Esophagus muscularis mucosa (tissue), 4 donors: Measurements from ENCODE around the gene C2CD4D. TPM values are rescaled to one million over a fixed set of nuclear protein-coding genes. Genes with fewer than 3 reads are reported as not detected.

Source experiments
- DNase-seq: peaks from one replicate; pipeline ENCODE4 v3.0.0-alpha.2; 2017; ENCODE audit errors: extremely low spot score
- H3K27ac ChIP-seq, 4 donors: fragments of 200-600 bp; sonication (generic); replicated peaks in 1 of 4; 1 replicate in 3 of 4; 2 replicates in 1 of 4; pipeline ENCODE4 v1.5.1; 2016 to 2019; ENCODE audit warnings: mild to moderate bottlenecking in 1 of 4
- H3K27me3 ChIP-seq, 4 donors: fragments of 200-600 bp; sonication (generic); one replicate each; pipeline versions ENCODE4 v1.5.1 to v1.6.0; 2016 to 2019
- H3K36me3 ChIP-seq, 4 donors: fragments of 200-600 bp; sonication (generic); one replicate each; pipeline ENCODE4 v1.5.1; 2016 to 2019
- H3K4me1 ChIP-seq, 4 donors: fragments of 200-600 bp; sonication (generic); one replicate each; pipeline ENCODE4 v1.5.1; 2016 to 2019
- H3K4me3 ChIP-seq, 4 donors: fragments of 200-600 bp; sonication (generic); 1 replicate in 2 of 4; 2 replicates in 2 of 4; pipeline ENCODE4 v1.5.1; 2016 to 2019; ENCODE audit warnings: mild to moderate bottlenecking in 4 of 4, moderate library complexity in 1 of 4
- H3K9me3 ChIP-seq, 4 donors: fragments of 200-600 bp; sonication (generic); 1 replicate in 3 of 4; 2 replicates in 1 of 4; pipeline ENCODE4 v1.5.1; 2016 to 2019
- CTCF ChIP-seq, 3 experiments: fragments of 200-600 bp in 2 of 3; fragments of 450-650 bp in 1 of 3; sonication (generic) in 2 of 3; IDR thresholded peaks; one replicate each; pipeline ENCODE4 v1.5.1; 2017 to 2019; ENCODE audit warnings: antibody characterized with exemption in 3 of 3, mild to moderate bottlenecking in 2 of 3, moderate library complexity in 1 of 3
- EP300 ChIP-seq: sonication (generic); formaldehyde crosslinking; IDR thresholded peaks from one replicate; pipeline ENCODE4 v1.6.1; 2017; ENCODE audit warnings: antibody characterized with exemption
- POLR2A ChIP-seq: fragments of 450-650 bp; IDR thresholded peaks from one replicate; pipeline ENCODE4 v1.6.1; 2017; ENCODE audit warnings: antibody characterized with exemption, moderate library complexity, mild to moderate bottlenecking, low read depth
- POLR2AphosphoS5 ChIP-seq, 2 donors: sonication (generic); formaldehyde crosslinking; IDR thresholded peaks; one replicate each; pipeline ENCODE4 v1.6.1; 2017; ENCODE audit warnings: antibody characterized with exemption in 2 of 2
- WGBS: methylation state at CpG from one replicate; pipeline ENCODE4 v1.1.5; 2018; 5-methylcytosine and 5-hydroxymethylcytosine counted together
- intact Hi-C: fragments of 100-400 bp; cut with DNase I; formaldehyde crosslinking; loops from one replicate; pipeline ENCODE4 v1.15.1; 2023
- total RNA-seq, 4 donors: library from RNA; depleted of rRNA; stranded (reverse); fragments of >200 nt; gene quantifications; one replicate each; pipeline versions ENCODE4 v1.1.0 to v1.2.1, GENCODE V29; 2016

Gene C2CD4D
- total RNA-seq, 4 donors from 2014 or later, result not detected

- Histone ChIP-seq H3K4me1 (no peaks in the 10 kb centered on the region), H3K27ac (no peak within 1 kb of the TSS), H3K9me3 (no peaks in the 10 kb centered on the region), H3K27me3 (peaks cover 0 to 56% (median 0%) of the 10 kb centered on the region in 4 donors), H3K36me3 (no peaks in the 10 kb centered on the region), H3K4me3 (no peak within 1 kb of the TSS)
- WGBS, result 45% methylated on average over 12 of the region's 12 CpGs
- TF ChIP-seq POLR2AphosphoS5 (IDR thresholded peaks at IDR 0.05), result no peak
- no peak for TF ChIP-seq EP300
- no peak for TF ChIP-seq CTCF (IDR thresholded peaks at IDR 0.05)
- TF ChIP-seq POLR2A, result no peak
- intact Hi-C loops, result no loop called here
- DNase-seq, result no peak
These were observed 34.4 kb downstream of the C2CD4D start, which contains the start of gene LINGO4 for GRCh38 chr1:151805066-151805820. LINGO4 (minus strand) TSS chr1:151805419; CDS start chr1:151802704, 2,715 bp downstream.

DNA sequence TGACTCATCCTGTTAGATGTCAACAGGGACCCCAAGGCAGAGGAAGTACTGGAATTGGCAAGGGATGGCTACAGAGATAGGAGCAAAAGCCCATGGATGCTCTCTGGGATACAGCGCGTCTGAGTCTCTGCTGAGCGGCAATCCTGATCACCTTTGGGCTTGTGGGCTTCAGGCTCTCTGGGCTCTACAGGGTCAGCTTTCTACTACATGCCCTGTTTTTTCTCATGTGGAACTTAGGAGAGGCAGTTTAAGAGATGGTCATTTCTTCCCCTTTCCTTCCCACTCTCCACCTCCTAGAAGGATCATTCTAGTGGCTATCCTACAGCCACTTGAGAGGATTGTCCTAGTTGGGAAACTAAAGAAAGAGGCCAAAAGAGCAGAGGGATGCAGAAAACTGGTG, 35.7 kb downstream of the C2CD4D start:
- H3K4me1 ChIP-seq, result no peaks in the 10 kb centered on the region
- no peaks in the 10 kb centered on the region for H3K9me3 ChIP-seq
- TF ChIP-seq POLR2A, result no peak
- no peak for TF ChIP-seq CTCF (IDR thresholded peaks at IDR 0.05)
- no peak for TF ChIP-seq EP300
- TF ChIP-seq POLR2AphosphoS5 (IDR thresholded peaks at IDR 0.05), result no peak
- H3K27ac ChIP-seq, result no peak overlapping the region
- no peaks in the 10 kb centered on the region for H3K36me3 ChIP-seq
- H3K27me3 ChIP-seq, result peaks cover 0 to 69% (median 0%) of the 10 kb centered on the region in 4 donors
- intact Hi-C loops, result no loop called here
- no peak for DNase-seq
- no peak overlapping the region for H3K4me3 ChIP-seq
- WGBS, result 100% methylated on average over 1 of the region's 3 CpGs

- Histone ChIP-seq H3K27ac (no peak overlapping the region), H3K4me1 (no peaks in the 10 kb centered on the region), H3K36me3 (no peaks in the 10 kb centered on the region), H3K4me3 (no peak overlapping the region), H3K27me3 (peaks cover 0 to 71% (median 0%) of the 10 kb centered on the region in 4 donors), H3K9me3 (no peaks in the 10 kb centered on the region)
- TF ChIP-seq EP300, result no peak
- no peak for TF ChIP-seq CTCF (IDR thresholded peaks at IDR 0.05)
- TF ChIP-seq POLR2A, result no peak
- TF ChIP-seq POLR2AphosphoS5 (IDR thresholded peaks at IDR 0.05), result no peak
- DNase-seq, result no peak
- intact Hi-C loops, result no loop called here
These were observed 36.5 kb downstream of the C2CD4D start for GRCh38 chr1:151803164-151803563.

- peaks cover 0 to 66% (median 0%) of the 10 kb centered on the region in 4 donors for H3K27me3 ChIP-seq
- intact Hi-C loops, result no loop called here
- 94% methylated on average over 5 of the region's 5 CpGs for WGBS
These were observed 37.2 kb downstream of the C2CD4D start for GRCh38 chr1:151802372-151802771.

More at GRCh38 chr1:151802372-151802771, 37.2 kb downstream of the C2CD4D start:
- DNase-seq, result no peak
- Histone ChIP-seq H3K27ac (no peak overlapping the region), H3K4me1 (no peaks in the 10 kb centered on the region), H3K36me3 (no peaks in the 10 kb centered on the region), H3K9me3 (no peaks in the 10 kb centered on the region), H3K4me3 (no peak overlapping the region)
- no peak for TF ChIP-seq POLR2AphosphoS5 (IDR thresholded peaks at IDR 0.05)
- TF ChIP-seq CTCF (IDR thresholded peaks at IDR 0.05), result no peak
- TF ChIP-seq POLR2A, result no peak
- TF ChIP-seq EP300, result no peak
